Psoas muscle (tissue), 8 donors: ENCODE results near the gene PTPN2. TPM values are rescaled to one million over a fixed set of nuclear protein-coding genes. Genes with fewer than 3 reads are reported as not detected.

ENCODE experiments used
- ATAC-seq, 4 donors: fragments of 200-7000 bp; cut with Tn5 transposase; one replicate each; pipeline ENCODE4 v1.9.1; 2020; ENCODE audit warnings: moderate library complexity in 3 of 4, mild to moderate bottlenecking in 2 of 4
- DNase-seq, 2 donors: peaks; one replicate each; pipeline ENCODE4 v3.0.0-alpha.2; 2020
- H3K27ac ChIP-seq: fragments of 200-600 bp; one replicate; pipeline ENCODE4 v1.8.0; 2022
- H3K27me3 ChIP-seq, 3 donors: fragments of 200-600 bp in 1 of 3; one replicate each; pipeline versions ENCODE4 v1.6.1 to v1.8.0; 2013 to 2022; ENCODE audit warnings: low read length in 2 of 3, mild to moderate bottlenecking in 2 of 3, moderate library complexity in 1 of 3; ENCODE audit not compliant: insufficient read depth in 3 of 3
- H3K36me3 ChIP-seq, 2 donors: fragments of 200-600 bp in 1 of 2; one replicate each; pipeline versions ENCODE4 v1.6.1 to v1.8.0; 2013 to 2022; ENCODE audit warnings: low read depth in 1 of 2, mild to moderate bottlenecking in 1 of 2, moderate library complexity in 1 of 2; ENCODE audit not compliant: insufficient read depth in 1 of 2
- H3K4me1 ChIP-seq: fragments of 200-600 bp; one replicate; pipeline ENCODE4 v1.8.0; 2022
- H3K4me3 ChIP-seq: fragments of 200-600 bp; one replicate; pipeline ENCODE4 v1.8.0; 2022; ENCODE audit warnings: mild to moderate bottlenecking
- H3K9me3 ChIP-seq: fragments of 200-600 bp; one replicate; pipeline ENCODE4 v1.8.0; 2022
- WGBS, 3 donors: extraction: QIAGEN DNeasy Blood & Tissue Kit; methylation state at CpG; one replicate each; pipeline versions ENCODE4 v1.1.6 to v1.1.7; 2013; 5-methylcytosine and 5-hydroxymethylcytosine counted together
- intact Hi-C, 2 donors: fragments of 100-400 bp; cut with DNase I; formaldehyde crosslinking; loops; one replicate each; pipeline versions ENCODE4 v1.11.0 to v1.14.2; 2022
- polyA plus RNA-seq, 3 donors: library from polyadenylated mRNA; stranded (reverse); fragments of 200-250 nt; gene quantifications; one replicate each; pipeline ENCODE4 v1.2.3, GENCODE V29; 2013
- total RNA-seq, 4 donors: library from RNA; stranded (reverse); fragmentation: NEBNext Ultra II Directional in 2 of 4; extraction: Animal tissue kit (Norgen Biotek cat#: 25700) in 2 of 4; gene quantifications; one replicate each; pipeline versions ENCODE4 v1.2.1 to v1.2.4, GENCODE V29; 2021 to 2023
- TF ChIP-seq, protein P1 (sequence below): fragments of 200-600 bp; IDR thresholded peaks from one replicate; pipeline ENCODE4 v1.8.0; 2022; ENCODE audit warnings: antibody characterized with exemption
- donor health status: healthy with polysubstance abuse.
- donor health status: DM: no; HTN: no; CAD: no; lungs with moderate emphysema.
- donor health status: Bipolar disorder and iron deficiency.
- donor health status: healthy.
- donor health status: DM: yes; HTN: yes; CAD: no.
- donor health status: DM: no; HTN: no; CAD: no.
- donor health status: DM: no; HTN: no; CAD: no.
- donor health status: DM: yes; HTN: yes; CAD: no.

Gene PTPN2
- total and polyA plus RNA-seq, 7 donors: 8.4 to 27.0 (median 14.0) TPM

GRCh38 chr18:12818243-12818642, 65.8 kb downstream of the PTPN2 start:
- TF ChIP-seq, protein P1, sequence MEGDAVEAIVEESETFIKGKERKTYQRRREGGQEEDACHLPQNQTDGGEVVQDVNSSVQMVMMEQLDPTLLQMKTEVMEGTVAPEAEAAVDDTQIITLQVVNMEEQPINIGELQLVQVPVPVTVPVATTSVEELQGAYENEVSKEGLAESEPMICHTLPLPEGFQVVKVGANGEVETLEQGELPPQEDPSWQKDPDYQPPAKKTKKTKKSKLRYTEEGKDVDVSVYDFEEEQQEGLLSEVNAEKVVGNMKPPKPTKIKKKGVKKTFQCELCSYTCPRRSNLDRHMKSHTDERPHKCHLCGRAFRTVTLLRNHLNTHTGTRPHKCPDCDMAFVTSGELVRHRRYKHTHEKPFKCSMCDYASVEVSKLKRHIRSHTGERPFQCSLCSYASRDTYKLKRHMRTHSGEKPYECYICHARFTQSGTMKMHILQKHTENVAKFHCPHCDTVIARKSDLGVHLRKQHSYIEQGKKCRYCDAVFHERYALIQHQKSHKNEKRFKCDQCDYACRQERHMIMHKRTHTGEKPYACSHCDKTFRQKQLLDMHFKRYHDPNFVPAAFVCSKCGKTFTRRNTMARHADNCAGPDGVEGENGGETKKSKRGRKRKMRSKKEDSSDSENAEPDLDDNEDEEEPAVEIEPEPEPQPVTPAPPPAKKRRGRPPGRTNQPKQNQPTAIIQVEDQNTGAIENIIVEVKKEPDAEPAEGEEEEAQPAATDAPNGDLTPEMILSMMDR: no peak
- 86 to 96% (median 87%) methylated on average over 3 of the region's 3 CpGs for WGBS, 3 donors
- H3K4me3 ChIP-seq: no peak overlapping the region
- ATAC-seq (no peak), DNase-seq (no peak)
- intact Hi-C loops: no loop called here
- H3K27me3 ChIP-seq: no peaks in the 10 kb centered on the region
- H3K36me3 ChIP-seq: peaks cover 4 to 80% of the 10 kb centered on the region in 2 donors
- no peak overlapping the region for H3K27ac ChIP-seq
- H3K9me3 ChIP-seq: no peaks in the 10 kb centered on the region
- no peaks in the 10 kb centered on the region for H3K4me1 ChIP-seq

GRCh38 chr18:12816451-12816850, 67.6 kb downstream of the PTPN2 start:
- TF ChIP-seq, protein P1: no peak
- ATAC-seq (no peak), DNase-seq (no peak)
- 85 to 98% (median 89%) methylated on average over 2 of the region's 2 CpGs for WGBS, 3 donors
- no peak overlapping the region for H3K27ac ChIP-seq
- H3K27me3 ChIP-seq: no peaks in the 10 kb centered on the region
- no peaks in the 10 kb centered on the region for H3K4me1 ChIP-seq
- no peaks in the 10 kb centered on the region for H3K9me3 ChIP-seq
- peaks cover 4 to 82% of the 10 kb centered on the region in 2 donors for H3K36me3 ChIP-seq
- intact Hi-C loops: no loop called here
- H3K4me3 ChIP-seq: no peak overlapping the region

DNA sequence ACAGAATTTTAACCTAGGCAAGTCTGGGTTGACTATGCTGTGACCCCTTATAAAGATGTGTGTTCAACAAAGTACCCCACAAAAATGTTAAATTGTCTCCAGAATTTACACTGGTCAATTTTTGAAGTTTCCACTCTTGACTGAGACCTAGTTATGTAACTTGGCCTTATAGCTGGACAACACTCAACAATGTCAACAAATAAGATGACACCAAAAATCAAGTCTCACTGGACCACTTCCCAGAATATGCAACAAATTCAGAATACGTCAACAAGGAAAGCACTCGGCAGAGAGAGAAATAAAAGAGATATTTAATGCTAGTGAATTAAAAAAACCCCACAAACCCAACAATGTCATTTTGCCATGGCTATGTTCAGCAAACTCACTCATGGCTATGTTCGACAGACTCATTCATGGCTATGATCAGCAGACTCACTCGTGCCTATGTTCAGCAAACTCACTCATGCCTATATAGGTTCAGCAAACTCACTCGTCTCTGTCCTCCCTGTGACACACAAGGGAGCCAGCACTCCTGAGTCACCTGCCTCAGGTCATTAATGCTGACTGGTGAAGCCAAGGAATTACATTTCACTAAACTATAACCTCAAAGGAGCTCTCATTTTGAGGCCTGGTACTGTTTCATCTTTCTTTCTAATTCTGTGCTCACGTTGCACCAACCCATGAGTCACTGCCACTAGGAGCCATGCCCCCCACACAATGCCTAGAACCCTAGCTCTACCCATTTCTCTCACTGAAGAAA, 72.7 kb downstream of the PTPN2 start:
- Histone ChIP-seq H3K36me3 (peaks cover 0 to 43% of the 10 kb centered on the region in 2 donors), H3K27me3 (no peaks in the 10 kb centered on the region), H3K27ac (no peak overlapping the region), H3K9me3 (peaks cover 5% of the 10 kb centered on the region), H3K4me3 (no peak overlapping the region), H3K4me1 (no peaks in the 10 kb centered on the region)
- WGBS, 3 donors: 64 to 78% (median 69%) methylated on average over 6 of the region's 6 CpGs
- DNase-seq: no peak
- peak; percentile 78 to 83 (median 80) for ATAC-seq
- TF ChIP-seq, protein P1: no peak
- intact Hi-C loops: no loop called here

DNA sequence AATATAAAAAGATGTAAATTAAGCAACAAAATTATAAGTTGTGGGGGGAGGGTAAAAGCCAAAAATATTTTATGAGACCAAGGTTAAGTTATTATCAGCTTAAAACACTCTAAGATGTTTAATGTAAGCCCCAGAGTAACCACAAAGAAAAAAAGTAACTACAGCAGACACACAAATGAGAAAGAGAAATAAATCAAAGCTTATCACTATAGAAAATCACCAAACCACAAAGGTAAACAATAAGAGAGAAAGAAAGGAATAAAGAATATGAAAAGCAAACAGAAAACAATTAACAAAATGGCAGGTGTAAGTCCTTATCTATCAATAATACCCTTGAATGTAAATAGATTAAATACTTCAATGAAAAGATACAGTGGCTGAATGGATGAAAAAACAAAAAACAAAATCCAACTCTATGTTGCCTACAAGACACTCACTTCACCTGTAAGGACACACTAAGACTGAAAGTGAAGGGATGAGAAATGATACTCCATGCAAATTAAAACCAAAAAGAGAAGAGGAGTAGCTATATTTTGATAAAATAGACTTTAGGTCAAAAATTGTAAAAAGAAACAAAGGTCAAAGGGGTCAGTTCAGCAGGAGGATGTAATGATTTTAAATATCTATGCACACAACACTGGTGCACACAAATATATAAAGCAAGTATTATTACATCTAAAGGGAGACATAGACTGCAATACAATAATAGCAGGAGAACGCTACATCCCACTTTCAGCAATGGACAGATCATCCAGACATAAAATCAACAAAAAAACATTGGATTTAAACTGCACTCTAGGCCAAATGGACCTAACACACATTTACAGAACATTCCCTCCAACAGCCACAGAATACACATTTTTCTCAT, 80.7 kb downstream of the PTPN2 start:
- H3K36me3 ChIP-seq: peaks cover 0 to 21% of the 10 kb centered on the region in 2 donors
- DNase-seq: no peak
- no peaks in the 10 kb centered on the region for H3K4me1 ChIP-seq
- H3K4me3 ChIP-seq: no peak overlapping the region
- H3K9me3 ChIP-seq: peaks cover 8% of the 10 kb centered on the region
- no peaks in the 10 kb centered on the region for H3K27me3 ChIP-seq
- no peak overlapping the region for H3K27ac ChIP-seq
- ATAC-seq: no peak
- TF ChIP-seq, protein P1: no peak
- intact Hi-C loops: no loop called here
- 96 to 100% (median 97%) methylated on average over 1 of the region's 1 CpG for WGBS, 3 donors
